GM04504 (cell line): Measurements from ENCODE around the gene KIFC1.
A peak's percentile ranks its signal among the peaks of the same experiment; 100 is the strongest.
"Not testable (repeated sequence)": the region's sequence is repeated elsewhere in the genome, so short reads cannot be mapped to it uniquely, and the experiment has no call there.

ENCODE experiments used
- DNase-seq: peaks from one replicate; pipeline ENCODE4 v3.0.0-alpha.2; 2012; ENCODE audit warnings: low read depth

The KIFC1 gene

DNA sequence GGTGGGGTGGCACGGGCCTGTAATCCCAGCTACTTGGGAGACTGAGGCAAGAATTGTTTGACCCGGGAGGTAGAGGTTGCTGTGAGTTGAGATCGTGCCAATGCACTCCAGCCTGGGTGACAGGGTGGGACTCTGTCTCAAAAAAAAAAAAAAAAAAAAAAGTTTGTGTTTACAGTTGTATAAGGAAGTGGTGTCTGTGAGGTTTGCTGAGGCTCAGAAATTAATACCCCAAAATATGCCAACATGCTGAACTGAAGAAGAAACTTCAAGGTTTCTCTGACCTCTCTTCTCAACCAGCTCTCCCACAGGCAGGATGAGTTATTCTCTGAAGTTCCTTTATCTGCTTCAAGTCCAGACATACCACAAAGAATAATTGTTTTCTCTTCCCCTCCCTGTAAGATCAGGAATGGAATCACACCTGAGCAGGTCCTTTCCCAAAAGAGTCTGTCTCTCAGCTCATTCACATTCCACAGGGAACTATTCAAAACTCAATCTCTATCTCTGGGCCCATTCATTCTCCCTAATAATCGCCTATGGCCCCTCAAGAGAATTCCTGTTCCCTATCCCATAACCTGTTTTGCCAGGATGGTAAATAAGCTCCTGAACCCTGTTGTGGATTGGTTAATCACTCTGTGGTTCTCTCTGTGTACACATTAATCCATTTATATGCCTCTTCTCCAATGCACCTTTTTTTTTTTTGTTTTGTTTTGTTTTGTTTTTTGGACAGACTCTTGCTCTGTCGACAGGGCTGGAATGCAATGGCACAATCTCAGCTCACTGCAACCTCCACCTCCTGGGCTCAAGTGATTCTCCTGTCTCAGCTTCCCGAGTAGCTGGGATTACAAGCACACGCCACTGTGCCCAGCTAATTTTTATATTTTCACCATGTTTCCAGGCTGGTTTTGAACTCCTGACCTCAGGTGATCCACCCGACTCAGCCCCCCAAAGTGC is 17.4 kb upstream of the KIFC1 start:
- DNase-seq = no peak

DNA sequence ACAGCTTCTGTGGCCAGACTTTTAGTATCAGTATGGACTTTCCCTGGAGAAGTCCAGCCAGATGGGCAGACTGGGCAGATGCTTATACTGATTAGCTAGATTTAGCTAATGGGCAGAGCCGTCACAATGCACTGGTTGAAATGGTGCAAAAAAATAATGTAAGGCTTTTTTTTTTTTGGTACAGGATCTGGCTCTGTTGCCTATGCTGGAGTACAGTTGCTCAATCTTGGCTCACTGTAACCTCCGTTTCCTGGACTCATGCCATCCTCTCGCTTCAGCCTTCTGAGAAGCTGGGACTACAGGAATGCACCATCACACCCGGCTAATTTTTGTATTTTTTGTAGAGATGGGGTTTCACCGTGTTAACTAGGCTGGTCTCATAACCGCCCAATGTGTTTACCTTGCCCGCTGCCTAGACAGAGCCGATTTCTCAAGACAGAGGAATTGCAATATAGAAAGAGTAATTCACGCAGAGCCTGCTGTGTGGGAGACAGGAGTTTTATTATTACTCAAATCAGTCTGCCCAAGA is 16.4 kb upstream of the KIFC1 start:
- peak; percentile 74 for DNase-seq

DNA sequence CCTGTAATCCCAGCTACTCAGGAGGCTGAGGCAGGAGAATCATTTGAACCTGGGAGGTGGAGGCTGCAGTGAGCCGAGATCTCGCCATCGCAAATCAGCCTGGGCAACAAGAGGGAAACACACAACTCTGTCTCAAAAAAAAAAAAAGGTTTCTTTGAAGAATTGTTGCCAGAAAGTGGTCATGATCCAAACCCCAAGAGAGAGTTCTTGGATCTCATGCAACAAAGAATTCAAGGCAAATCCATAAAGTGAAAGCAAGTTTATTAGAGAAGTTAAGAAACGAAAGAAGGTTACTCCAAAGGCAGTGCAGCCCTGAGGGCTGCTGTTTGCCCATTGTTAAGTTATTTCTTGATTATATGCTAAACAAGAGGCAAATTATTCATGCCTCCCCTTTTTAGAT is 14.5 kb upstream of the KIFC1 start:
- DNase-seq = no peak

DNA sequence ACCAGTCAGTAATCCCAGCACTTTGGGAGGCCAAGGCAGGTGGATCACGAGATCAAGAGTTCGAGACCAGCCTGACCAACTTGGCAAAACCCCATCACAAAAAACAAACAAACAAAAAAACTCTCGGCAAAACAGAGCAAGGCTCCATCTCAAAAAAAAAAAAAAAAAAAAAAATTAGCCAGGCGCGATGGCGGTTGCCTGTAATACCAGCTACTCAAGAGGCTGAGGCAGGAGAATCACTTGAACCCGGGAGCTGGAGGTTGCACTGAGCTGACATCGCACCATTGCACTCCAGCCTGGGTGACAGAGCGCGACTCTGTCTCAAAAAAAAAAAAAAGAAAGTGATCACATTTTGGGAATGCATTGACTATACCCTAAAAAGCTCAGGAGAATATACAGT is 12.4 kb upstream of the KIFC1 start:
- not testable (repeated sequence) for DNase-seq

DNA sequence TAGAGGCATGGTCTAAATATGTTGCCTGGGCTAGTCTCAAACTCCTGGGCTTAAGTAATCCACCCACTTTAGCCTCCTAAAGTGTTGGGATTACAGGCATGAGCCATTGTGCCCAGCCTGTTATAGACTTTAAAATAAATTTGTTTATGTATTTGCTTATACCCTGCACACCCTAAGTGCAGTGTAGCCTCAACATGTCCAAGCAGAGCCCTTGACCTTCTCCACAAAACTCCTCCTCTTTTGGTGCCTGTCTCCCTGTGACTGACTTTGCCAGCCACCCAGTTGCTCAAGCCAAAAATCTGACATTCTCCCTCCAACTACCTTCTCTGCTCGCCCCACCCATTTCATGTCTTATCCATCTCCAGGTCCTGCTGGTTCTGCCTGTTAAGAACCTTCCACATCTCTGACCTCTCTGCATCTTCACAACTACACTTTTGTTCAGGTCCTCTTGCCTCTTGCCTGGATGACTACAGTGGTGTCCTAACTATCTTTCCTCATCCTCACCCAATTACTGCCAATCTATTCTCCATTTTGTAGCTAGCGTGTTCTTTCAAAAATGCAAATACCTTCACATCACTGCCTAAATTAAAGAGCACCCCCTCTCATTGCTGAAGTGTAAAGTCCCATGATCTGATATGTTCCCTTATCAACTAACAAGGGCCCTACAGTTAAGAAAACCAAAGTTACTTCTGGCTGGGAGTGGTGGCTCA is 11.2 kb upstream of the KIFC1 start:
- no peak for DNase-seq

DNA sequence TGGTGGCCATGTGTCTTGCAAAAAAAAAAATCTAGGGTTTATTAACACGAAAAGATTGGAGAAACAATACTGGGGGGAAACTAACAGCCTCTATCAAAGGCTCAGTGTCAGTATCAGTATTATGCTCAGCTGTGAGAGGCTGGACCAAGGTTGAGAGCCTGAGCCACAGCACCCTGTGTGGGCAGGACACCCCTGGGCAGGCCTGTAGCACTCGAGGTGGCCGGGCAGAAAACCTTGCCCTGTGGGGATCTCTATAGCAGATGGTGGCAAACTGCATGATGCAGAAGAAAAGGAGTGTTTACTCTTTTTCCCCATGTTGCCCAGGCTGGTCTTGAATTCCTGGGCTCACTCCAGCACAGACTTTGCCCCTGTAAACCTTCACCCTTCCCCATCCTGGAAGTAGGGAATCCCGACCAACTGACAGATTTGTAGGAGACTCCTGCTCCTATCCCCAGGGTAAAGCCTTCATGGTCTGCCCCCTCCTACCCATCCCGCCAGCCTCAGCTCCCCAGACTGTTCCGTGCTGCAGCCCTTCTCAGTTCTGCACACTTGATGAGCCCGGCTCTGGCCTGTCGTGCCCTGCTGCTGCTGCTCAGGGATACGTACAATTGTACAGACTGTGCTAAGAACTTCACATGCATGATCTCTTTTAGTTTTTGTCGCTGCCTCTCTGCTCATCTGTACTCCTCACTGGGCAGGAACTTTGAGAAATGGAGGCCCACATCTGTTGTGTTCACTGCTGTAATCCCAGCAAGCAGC is 8.0 kb upstream of the KIFC1 start:
- DNase-seq = no peak

DNA sequence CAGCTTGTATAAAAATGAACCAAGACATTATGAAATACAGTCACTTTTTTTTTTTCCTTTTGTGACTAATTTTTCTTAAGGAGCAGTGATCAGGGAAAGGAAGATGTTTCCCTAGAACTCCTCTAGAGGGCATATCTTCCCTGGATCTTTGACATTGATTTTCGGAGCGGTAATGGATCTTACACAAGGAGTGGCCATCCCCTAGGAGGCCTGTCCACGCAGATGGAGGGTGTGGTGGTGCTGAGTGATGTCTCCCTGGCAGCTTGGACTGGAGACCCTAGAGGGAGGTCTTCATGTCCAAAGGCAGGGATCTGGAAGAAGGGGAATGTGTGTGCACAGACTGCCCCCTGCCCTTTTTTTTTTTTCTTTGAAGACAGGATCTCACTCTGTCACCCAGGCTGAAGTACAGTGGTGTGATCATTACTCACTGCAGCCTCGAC is 7.0 kb upstream of the KIFC1 start:
- peak; percentile 56 for DNase-seq

DNA sequence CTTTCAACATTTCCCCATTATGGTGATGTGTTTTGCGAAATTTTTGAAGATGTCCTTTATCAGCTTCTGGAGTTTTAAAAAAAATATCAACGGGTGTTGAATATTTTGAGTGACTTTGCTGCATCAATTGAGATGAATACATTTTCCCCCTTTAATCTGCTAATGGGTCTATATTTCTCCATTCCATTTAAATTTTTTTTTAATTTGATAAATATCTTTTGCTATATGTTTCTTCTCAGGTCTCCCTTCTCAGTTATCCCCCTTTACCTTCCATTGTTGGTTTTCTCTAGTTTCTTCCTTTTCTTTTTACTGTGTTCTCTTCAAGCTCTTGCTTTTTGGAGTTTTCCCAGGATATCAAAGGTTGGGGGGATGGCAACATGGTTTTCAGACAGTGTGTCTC is 1.4 kb upstream of the KIFC1 start:
- no peak for DNase-seq

DNA sequence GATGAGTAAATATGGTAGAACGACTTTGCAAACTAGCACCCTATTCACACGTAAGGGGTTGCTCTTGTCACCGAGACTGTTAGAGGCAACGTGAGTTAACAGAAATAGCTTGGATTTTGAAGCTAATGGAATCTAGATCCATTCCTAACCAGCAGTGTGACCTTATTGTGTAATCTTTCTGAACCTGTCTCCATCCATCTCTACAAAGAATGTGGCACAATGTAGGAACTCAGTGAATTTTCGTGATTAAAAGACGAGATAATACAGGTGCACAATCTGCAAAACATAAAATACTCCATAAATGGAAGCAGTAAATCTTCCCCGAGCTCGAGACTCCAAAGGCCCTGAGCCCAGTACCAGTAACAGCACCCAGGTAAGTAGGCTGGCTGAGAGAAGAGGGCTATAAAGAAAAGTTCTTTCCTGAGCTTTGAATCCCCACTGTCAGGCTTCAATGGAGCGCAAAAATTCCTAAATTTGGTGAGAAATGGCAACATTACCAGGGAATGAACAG is 801 bp upstream of the KIFC1 start:
- DNase-seq = no peak

DNA sequence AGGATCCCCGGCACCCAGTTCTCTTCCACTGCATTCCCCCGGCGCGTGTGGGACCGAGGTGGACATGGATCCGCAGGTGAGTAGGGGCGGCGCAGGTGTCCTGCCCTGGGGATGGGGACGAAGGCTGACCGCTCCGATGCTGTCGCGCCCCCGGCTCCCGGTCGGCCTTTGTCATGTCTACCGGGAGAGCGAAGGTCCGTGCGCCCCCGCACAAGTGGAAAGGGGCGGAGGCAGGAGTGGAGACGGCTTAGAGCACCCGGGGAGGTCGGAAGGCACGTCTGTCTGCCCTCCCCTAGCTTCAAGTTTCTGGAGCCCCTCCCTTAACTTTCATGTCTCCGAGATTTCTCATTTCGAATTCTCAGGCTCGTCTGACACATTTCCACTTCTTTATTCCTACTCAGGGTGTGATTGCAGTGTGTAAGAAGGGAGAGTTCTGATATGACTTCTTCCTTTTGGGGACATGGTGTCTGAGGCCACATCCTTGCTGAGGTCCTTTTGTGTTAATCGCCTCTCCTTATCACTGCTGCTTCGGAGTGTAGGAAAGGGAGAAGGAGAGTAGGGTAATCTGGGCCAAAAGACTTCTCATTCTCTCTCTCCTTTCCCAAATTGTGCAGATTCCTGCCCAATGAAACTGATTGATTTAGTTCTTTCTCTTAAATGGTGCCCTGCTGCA is 435 bp downstream of the KIFC1 start:
- no peak for DNase-seq

DNA sequence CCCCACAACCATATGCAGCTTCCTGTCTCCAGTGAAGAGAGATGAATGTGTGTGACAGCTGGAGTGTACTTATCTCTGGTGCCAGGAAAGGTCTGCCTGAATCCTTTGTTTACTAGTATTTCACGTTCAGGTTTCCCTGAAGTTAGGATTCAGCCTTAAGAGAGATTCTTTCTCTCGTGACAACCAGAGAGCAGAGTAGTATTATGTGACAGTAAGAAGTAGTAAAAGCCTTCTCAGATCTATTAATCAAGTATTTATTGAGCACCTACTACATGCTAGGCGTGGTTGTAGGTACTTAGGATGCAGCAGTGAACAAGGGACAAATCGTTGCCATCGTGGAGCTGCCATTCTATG is 949 bp downstream of the KIFC1 start:
- no peak for DNase-seq

DNA sequence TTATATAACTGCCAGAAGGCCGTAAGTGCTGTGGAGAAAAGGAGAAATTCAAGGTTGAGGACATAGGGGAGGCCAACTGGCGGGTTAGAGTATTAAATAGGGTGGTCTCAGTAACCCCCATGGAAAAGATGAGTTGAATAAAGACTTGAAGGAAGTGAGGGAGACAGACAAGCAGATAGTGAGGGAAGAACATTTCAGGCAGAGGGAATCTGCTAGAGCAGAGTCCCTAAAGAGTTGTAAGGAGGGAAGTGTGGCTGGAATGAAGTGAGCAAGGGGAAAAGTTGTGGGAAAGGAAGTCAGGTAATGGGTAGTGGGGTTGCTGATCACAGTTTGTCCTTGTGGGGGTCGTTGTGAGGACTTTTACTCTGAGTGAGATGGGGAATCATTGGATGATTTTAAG is 1.4 kb downstream of the KIFC1 start:
- no peak for DNase-seq

DNA sequence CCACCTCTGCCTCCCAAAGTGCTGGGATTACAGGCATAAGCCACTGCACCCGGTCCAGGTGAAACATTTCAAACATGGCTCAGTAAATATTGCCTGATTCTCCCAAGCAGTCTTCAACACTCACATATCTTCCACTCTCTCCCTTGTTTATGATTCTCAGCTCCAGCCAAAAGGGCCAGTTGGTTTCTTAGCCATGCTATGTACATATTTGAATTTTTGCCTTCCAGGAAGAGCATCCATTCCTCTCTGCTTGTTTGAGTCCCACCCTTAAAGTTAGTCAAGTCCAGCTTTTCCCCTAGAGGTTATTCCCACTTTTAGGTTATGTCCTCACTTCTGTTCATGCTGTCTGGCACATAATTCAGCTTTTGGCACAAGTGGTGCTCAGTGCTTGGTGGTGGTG is 5.9 kb downstream of the KIFC1 start:
- no peak for DNase-seq

DNA sequence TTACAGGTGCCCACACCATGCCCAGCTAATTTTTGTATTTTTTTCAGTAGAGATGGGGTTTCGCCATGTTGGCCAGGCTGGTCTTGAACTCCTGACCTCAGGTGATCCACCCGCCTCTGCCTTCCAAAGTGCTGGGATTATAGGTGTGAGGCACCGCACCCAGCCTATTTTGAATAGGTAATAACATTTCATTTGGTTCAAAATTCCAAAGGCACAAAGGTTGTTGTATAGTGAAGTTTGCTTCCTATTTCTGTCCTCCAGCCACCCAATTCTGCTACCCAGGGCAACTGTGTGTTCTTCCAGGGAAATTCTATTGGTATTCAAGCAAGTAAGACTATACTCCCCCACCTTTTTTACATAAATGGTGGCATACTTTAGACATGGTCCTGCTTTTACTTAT is 7.0 kb downstream of the KIFC1 start:
- DNase-seq = not testable (repeated sequence)

DNA sequence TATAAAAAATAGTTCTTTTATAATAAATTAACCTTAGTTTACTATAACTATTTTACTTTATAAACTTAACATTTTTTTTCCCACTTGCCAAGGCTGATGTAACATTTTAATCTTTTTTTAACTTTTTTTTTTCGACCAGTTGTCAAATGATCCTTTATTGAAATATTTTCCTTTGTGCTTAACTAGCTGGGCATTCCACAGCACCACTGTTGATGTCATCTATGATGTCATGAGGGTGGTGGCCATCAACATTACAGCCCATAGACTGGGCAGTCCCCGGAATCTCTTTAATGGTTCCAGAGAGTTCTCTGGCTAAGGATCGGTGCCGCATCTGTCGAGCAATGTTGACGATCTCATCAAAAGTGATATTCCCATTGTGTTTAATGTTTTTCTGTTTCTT is 8.3 kb downstream of the KIFC1 start:
- not testable (repeated sequence) for DNase-seq

DNA sequence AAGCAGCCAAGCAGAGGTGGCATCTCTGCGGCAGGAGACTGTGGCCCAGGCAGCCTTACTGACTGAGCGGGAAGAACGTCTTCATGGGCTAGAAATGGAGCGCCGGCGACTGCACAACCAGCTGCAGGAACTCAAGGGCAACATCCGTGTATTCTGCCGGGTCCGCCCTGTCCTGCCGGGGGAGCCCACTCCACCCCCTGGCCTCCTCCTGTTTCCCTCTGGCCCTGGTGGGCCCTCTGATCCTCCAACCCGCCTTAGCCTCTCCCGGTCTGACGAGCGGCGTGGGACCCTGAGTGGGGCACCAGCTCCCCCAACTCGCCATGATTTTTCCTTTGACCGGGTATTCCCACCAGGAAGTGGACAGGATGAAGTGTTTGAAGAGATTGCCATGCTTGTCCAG is 13.3 kb downstream of the KIFC1 start:
- DNase-seq = no peak

DNA sequence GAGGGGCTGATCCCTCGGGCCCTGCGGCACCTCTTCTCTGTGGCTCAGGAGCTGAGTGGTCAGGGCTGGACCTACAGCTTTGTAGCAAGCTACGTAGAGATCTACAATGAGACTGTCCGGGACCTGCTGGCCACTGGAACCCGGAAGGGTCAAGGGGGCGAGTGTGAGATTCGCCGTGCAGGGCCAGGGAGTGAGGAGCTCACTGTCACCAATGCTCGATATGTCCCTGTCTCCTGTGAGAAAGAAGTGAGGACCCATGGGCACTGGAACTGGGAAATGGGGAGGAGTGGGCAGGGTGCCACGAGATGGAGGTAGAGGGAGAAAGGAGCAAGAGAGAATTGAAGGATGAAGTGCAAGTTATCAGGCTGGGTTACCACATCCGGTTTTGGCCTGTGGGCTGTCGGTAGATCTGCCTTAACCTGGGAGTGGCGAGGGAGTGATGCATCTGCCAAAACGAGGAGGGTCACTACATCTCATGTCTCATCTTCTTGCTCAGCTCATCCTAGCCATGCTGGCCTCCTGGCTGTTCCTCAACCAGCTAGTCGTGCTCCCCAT is 13.8 kb downstream of the KIFC1 start:
- DNase-seq = no peak

DNA sequence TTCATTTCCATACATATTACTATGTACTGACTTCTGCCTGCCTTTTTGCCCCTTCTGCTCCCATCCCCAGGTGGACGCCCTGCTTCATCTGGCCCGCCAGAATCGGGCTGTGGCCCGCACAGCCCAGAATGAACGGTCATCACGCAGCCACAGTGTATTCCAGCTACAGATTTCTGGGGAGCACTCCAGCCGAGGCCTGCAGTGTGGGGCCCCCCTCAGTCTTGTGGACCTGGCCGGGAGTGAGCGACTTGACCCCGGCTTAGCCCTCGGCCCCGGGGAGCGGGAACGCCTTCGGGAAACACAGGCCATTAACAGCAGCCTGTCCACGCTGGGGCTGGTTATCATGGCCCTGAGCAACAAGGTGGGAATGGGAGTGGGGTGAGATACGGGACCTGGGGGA is 14.5 kb downstream of the KIFC1 start:
- no peak for DNase-seq

DNA sequence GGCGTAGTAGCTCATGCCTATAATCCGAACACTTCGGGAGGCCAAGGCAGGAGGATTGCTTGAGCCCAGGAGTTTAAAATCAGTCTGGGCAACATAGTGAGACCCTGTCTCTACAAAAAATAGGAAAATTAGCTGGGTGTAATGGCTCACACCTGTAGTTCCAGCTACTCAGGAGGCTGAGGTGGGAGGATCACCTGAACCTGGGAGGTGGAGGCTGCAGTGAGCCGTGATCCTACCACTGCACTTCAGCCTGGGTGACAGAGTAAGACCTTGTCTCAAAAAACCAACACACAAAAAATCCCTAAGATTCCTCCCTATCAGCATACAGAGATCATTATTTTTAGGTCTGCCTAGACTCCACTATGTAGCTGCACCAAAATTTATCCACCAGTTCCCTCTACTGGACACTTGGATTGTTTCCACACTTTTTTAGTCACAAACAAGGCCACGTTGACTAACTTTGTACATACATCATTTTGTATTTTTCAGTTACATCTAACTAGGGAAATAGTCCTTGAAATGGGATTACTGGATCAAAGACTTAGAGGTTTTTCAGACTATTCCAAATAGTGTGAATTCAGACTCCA is 15.6 kb downstream of the KIFC1 start:
- no peak for DNase-seq

DNA sequence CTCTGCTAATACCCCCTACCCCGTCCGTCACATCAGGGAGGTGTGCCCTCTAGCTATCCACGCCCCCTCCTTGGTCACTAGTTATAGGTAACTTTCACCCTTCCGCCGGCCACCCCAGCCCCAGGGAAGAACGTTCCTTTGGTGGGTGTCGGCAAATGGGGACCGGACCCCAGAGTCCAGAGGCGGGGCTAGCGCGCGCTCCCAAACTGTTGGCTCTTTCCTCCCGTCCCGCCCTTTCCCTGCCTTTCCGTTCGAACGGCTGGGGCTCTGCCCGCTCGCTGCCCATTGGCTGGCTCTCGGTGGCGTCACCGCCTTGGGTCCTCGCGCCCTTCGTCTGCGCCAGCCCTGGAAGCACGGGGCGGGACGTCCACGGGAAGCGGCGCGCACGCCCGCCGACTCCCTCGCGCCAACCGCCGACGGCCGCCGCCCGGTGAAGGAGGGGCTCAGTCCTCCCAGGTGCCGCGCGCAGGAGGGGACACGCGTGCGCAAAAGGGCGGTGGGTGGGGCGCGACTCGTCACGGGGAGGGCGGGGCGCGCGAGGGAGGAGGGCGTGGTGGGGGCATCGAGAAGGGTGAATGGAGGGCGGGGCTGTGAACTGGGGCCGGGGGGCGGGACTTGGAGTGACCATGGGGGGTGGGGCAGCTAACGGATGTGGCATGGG is 18.6 kb downstream of the KIFC1 start:
- DNase-seq = peak; percentile 97
